ENCODE results near the gene PFKL. TPM values are rescaled to one million over a fixed set of nuclear protein-coding genes. Genes with fewer than 3 reads are reported as not detected.

Gene PFKL
- total and polyA plus RNA-seq, 2 of the 8 experiments (the other 6 are each of a cell fraction or from before 2014, with no cell fraction given) = 80.2 to 82.3 TPM

- no peak for TF ChIP-seq POLR2AphosphoS5 (IDR thresholded peaks at IDR 0.05; ENCODE audit: low read depth, low read length)
- TF ChIP-seq RNF2 (IDR thresholded peaks at IDR 0.05; ENCODE audit: borderline replicate concordance, low read depth, low read length, missing control alignments, poor library complexity, severe bottlenecking) = no peak
- TF ChIP-seq EZH2 (IDR thresholded peaks at IDR 0.05; ENCODE audit: low read depth, low read length, severe bottlenecking) = no peak
- no peak for TF ChIP-seq SIX5 (IDR thresholded peaks at IDR 0.05; ENCODE audit: low read depth, low read length)
- no peak for TF ChIP-seq RAD21 (IDR thresholded peaks at IDR 0.05 in 1 of 2, conservative IDR thresholded peaks at IDR 0.05 in 1 of 2; ENCODE audit: low read depth in 2 of 2, low read length in 2 of 2)
- no peak for TF ChIP-seq SP1 (IDR thresholded peaks at IDR 0.05; ENCODE audit: low read depth, low read length)
- TF ChIP-seq CHD2 (IDR thresholded peaks at IDR 0.05; ENCODE audit: low read length) = no peak
Observed at GRCh38 chr21:44332965-44333364, 33.1 kb downstream of the PFKL start (continued).

All from H1 (cell line).